Panc1 (cell line): Measurements from ENCODE around the gene NR2F1.

Experiments used
- CTCF ChIP-seq: fragments of 450-650 bp; IDR thresholded peaks from 2 replicates; pipeline ENCODE4 v1.5.1; 2017; ENCODE audit warnings: mild to moderate bottlenecking
- POLR2AphosphoS5 ChIP-seq: IDR thresholded peaks from 2 replicates; pipeline ENCODE4 v1.6.1; 2012; ENCODE audit warnings: mild to moderate bottlenecking, low read depth, low read length, moderate library complexity
- TCF7L2 ChIP-seq: IDR thresholded peaks from 2 replicates; pipeline ENCODE4 v1.6.1; 2011; ENCODE audit warnings: mild to moderate bottlenecking, low read depth, low read length, inconsistent platforms
- TF ChIP-seq, protein P1 (sequence below), 2 experiments: IDR thresholded peaks; 2 replicates each; pipeline ENCODE4 v1.6.1; 2011 to 2012; ENCODE audit warnings: low read depth in 2 of 2, control low read depth in 1 of 2, low read length in 1 of 2, mild to moderate bottlenecking in 1 of 2, moderate library complexity in 1 of 2; ENCODE audit not compliant: insufficient read depth in 1 of 2

DNA sequence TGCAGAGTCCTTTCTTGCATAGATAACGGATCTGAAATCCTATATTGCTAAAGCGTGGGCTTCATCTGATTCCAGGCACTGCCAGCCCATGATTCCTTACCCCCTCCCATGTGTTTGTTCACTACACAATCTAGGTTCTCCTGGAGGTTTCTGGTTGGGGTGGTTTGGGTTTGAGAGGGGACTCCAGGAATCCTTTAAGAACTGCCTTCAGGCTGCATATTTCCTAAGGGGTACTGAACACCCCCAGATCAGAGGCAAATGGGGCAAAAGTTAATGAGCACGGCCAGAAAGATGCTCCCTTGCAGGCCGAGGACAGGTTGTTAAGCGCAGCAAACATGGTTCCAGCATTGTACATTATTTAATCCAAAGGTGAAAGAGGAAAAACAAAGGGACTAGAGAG is 9.9 kb downstream of the NR2F1 start:
- TF ChIP-seq CTCF, result no peak
- no peak for TF ChIP-seq POLR2AphosphoS5
- no peak for TF ChIP-seq TCF7L2
- TF ChIP-seq, protein P1, sequence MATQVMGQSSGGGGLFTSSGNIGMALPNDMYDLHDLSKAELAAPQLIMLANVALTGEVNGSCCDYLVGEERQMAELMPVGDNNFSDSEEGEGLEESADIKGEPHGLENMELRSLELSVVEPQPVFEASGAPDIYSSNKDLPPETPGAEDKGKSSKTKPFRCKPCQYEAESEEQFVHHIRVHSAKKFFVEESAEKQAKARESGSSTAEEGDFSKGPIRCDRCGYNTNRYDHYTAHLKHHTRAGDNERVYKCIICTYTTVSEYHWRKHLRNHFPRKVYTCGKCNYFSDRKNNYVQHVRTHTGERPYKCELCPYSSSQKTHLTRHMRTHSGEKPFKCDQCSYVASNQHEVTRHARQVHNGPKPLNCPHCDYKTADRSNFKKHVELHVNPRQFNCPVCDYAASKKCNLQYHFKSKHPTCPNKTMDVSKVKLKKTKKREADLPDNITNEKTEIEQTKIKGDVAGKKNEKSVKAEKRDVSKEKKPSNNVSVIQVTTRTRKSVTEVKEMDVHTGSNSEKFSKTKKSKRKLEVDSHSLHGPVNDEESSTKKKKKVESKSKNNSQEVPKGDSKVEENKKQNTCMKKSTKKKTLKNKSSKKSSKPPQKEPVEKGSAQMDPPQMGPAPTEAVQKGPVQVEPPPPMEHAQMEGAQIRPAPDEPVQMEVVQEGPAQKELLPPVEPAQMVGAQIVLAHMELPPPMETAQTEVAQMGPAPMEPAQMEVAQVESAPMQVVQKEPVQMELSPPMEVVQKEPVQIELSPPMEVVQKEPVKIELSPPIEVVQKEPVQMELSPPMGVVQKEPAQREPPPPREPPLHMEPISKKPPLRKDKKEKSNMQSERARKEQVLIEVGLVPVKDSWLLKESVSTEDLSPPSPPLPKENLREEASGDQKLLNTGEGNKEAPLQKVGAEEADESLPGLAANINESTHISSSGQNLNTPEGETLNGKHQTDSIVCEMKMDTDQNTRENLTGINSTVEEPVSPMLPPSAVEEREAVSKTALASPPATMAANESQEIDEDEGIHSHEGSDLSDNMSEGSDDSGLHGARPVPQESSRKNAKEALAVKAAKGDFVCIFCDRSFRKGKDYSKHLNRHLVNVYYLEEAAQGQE (IDR thresholded peaks at IDR 0.05; ENCODE audit: insufficient read depth in 1 of 2, low read depth in 2 of 2, low read length in 1 of 2), result no peak
